Panc1 (cell line): ENCODE measurements around the gene CADM4. TPM values are rescaled to one million over a fixed set of nuclear protein-coding genes. Genes with fewer than 3 reads are reported as not detected.

ENCODE experiments used
- ATAC-seq: fragments of 200-7000 bp; cut with Tn5 transposase; 2 replicates; pipeline ENCODE4 v1.9.1; 2020; ENCODE audit warnings: mild to moderate bottlenecking, moderate library complexity
- BruUV-seq: library from RNA; stranded (reverse); fragments of 400-500 nt; replicated peaks from 2 replicates; lab custom pipeline; 2021; lab: Mats Ljungman, UMichigan
- CTCF ChIA-PET: fragments of 300-600 bp; sonication (Branson Sonifier 250); formaldehyde crosslinking; loops from one replicate; lab custom pipeline; 2022; ENCODE audit warnings: antibody characterized with exemption; lab: Charles Lee
- POLR2A ChIA-PET: fragments of 300-600 bp; sonication (Branson Sonifier 250); formaldehyde crosslinking; loops from one replicate; lab custom pipeline; 2022; ENCODE audit warnings: antibody characterized with exemption; lab: Charles Lee
- DNase-seq: peaks from one replicate; pipeline ENCODE4 v3.0.0-alpha.2; 2010; ENCODE audit warnings: low read depth, low spot score
- H3K27ac ChIP-seq: 2 replicates; pipeline ENCODE4 v1.5.1; 2011; ENCODE audit warnings: mild to moderate bottlenecking, low read length, inconsistent platforms
- H3K27me3 ChIP-seq: fragments of 200-500 bp; sonication (Bioruptor generic); 2 replicates; pipeline ENCODE4 v1.6.0; 2014; ENCODE audit warnings: low read length, inconsistent platforms; ENCODE audit not compliant: control insufficient read depth, insufficient read depth
- H3K36me3 ChIP-seq: fragments of 200-500 bp; sonication (Bioruptor generic); 2 replicates; pipeline ENCODE4 v1.5.1; 2014; ENCODE audit warnings: inconsistent platforms, mild to moderate bottlenecking, low read length, moderate library complexity; ENCODE audit not compliant: control insufficient read depth, insufficient read depth
- H3K4me1 ChIP-seq: 2 replicates; pipeline ENCODE4 v1.5.1; 2011; ENCODE audit warnings: inconsistent platforms, mild to moderate bottlenecking, low read length, moderate library complexity; ENCODE audit not compliant: control insufficient read depth, insufficient read depth
- H3K4me3 ChIP-seq, 2 experiments: 2 replicates each; pipeline ENCODE4 v1.5.1; 2011 to 2012; ENCODE audit warnings: low read depth in 2 of 2, low read length in 2 of 2, mild to moderate bottlenecking in 2 of 2, inconsistent platforms in 1 of 2, moderate library complexity in 1 of 2
- H3K9me3 ChIP-seq: fragments of 200-500 bp; sonication (Bioruptor generic); 2 replicates; pipeline ENCODE4 v1.5.1; 2014; ENCODE audit warnings: low read depth, mild to moderate bottlenecking, inconsistent platforms, low read length, moderate library complexity; ENCODE audit not compliant: control insufficient read depth, insufficient read depth
- CTCF ChIP-seq: fragments of 450-650 bp; IDR thresholded peaks from 2 replicates; pipeline ENCODE4 v1.5.1; 2017; ENCODE audit warnings: mild to moderate bottlenecking
- POLR2AphosphoS5 ChIP-seq: IDR thresholded peaks from 2 replicates; pipeline ENCODE4 v1.6.1; 2012; ENCODE audit warnings: mild to moderate bottlenecking, low read depth, low read length, moderate library complexity
- REST ChIP-seq, 2 experiments: IDR thresholded peaks; 2 replicates each; pipeline ENCODE4 v1.6.1; 2011 to 2012; ENCODE audit warnings: low read depth in 2 of 2, control low read depth in 1 of 2, low read length in 1 of 2, mild to moderate bottlenecking in 1 of 2, moderate library complexity in 1 of 2; ENCODE audit not compliant: insufficient read depth in 1 of 2
- SIN3A ChIP-seq: IDR thresholded peaks from 2 replicates; pipeline ENCODE4 v1.6.1; 2012; ENCODE audit warnings: low read depth, mild to moderate bottlenecking, low read length, moderate library complexity, borderline replicate concordance; ENCODE audit not compliant: insufficient read depth
- TCF7L2 ChIP-seq: IDR thresholded peaks from 2 replicates; pipeline ENCODE4 v1.6.1; 2011; ENCODE audit warnings: mild to moderate bottlenecking, low read depth, low read length, inconsistent platforms
- in situ Hi-C: cut with HindIII; loops from 2 replicates; pipeline ENCODE4 v1.10.0; 2016; ENCODE audit warnings: low sequenced_read_pairs, low pct_unique_long_range_greater_than_20kb
- intact Hi-C: fragments of 100-400 bp; cut with micrococcal nuclease; formaldehyde crosslinking; loops from one replicate; pipeline ENCODE4 v1.10.0; 2022; ENCODE audit not compliant: unreplicated experiment
- total RNA-seq: library from RNA; stranded (reverse); gene quantifications from one replicate; pipeline ENCODE4 v1.2.1, GENCODE V29; 2021; ENCODE audit not compliant: unreplicated experiment

The CADM4 gene
- total RNA-seq, 1 experiment from 2014 or later: 2.7 TPM

GRCh38 chr19:43684326-43684725 is 44.7 kb upstream of the CADM4 start:
- DNase-seq (no peak), ATAC-seq (no peak)
- H3K4me1 ChIP-seq: no peaks in the 10 kb centered on the region
- no peak for TF ChIP-seq REST (IDR thresholded peaks at IDR 0.05; ENCODE audit: insufficient read depth in 1 of 2, low read depth in 2 of 2, low read length in 1 of 2)
- TF ChIP-seq TCF7L2: no peak
- TF ChIP-seq POLR2AphosphoS5: no peak
- CTCF ChIA-PET: no interaction called here
- no peaks in the 10 kb centered on the region for H3K36me3 ChIP-seq
- BruUV-seq: no TSS peak
- in situ Hi-C loops: no loop called here
- POLR2A ChIA-PET: no interaction called here
- H3K4me3 ChIP-seq: no peak overlapping the region
- intact Hi-C loops: no loop called here
- H3K9me3 ChIP-seq: no peaks in the 10 kb centered on the region
- no peaks in the 10 kb centered on the region for H3K27me3 ChIP-seq
- H3K27ac ChIP-seq: no peak overlapping the region

- CTCF ChIA-PET: no interaction called here
These were observed 44.3 kb upstream of the CADM4 start for GRCh38 chr19:43683905-43684304.

More at GRCh38 chr19:43683905-43684304, 44.3 kb upstream of the CADM4 start:
- in situ Hi-C loops: no loop called here
- ATAC-seq (no peak), DNase-seq (no peak)
- POLR2A ChIA-PET: no interaction called here
- intact Hi-C loops: no loop called here
- no peak overlapping the region for H3K27ac ChIP-seq
- H3K4me3 ChIP-seq: no peak overlapping the region
- no peaks in the 10 kb centered on the region for H3K36me3 ChIP-seq
- H3K27me3 ChIP-seq: no peaks in the 10 kb centered on the region
- no peak for TF ChIP-seq REST (IDR thresholded peaks at IDR 0.05; ENCODE audit: insufficient read depth in 1 of 2, low read depth in 2 of 2, low read length in 1 of 2)
- no peak for TF ChIP-seq CTCF
- no peak for TF ChIP-seq SIN3A
- TF ChIP-seq TCF7L2: no peak
- TF ChIP-seq POLR2AphosphoS5: no peak
- no TSS peak for BruUV-seq
- no peaks in the 10 kb centered on the region for H3K4me1 ChIP-seq
- no peaks in the 10 kb centered on the region for H3K9me3 ChIP-seq
